Stimulated activated CD4-positive, alpha-beta T cell treated with anti-CD3 and anti-CD28 coated beads, Interleukin-2, amount 100 ng/mL, for 24 hours (primary cell): ENCODE results near the gene CERCAM.
A peak's percentile ranks its signal among the peaks of the same experiment; 100 is the strongest.
"Not testable (repeated sequence)": the region's sequence is repeated elsewhere in the genome, so short reads cannot be mapped to it uniquely, and the experiment has no call there.

ENCODE experiments used
- DNase-seq, 2 donors: peaks; one replicate each; pipeline ENCODE4 v3.0.0-alpha.2; 2020

CERCAM gene

DNA sequence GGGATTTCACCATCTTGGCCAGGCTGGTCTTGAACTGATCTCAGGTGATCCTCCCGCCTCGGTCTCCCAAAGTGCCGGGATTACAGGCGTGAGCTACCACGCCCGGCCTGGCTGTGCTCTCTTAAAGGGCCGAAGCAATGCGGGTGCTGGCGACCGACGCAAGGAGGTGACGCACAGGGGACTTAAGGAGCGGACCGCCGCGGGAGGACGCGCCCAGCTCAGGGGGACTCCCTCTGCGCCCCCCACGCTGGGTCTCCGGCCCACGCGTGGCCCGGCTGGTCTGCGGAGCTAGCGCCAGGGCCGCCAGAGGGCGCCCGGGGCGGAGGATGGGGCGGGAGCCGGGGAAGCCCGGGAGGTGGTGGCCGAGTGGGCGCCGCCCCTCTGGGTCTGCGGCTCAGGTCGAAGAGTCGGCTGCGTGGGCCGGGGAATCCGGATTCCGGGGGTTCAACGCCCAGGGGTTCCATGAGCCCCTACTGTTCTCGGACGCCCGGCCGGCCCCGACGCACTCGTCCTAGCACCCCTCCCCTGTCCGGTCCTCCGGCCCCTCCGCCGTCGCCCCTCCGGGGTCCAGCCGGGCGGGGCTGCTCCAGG, 502 bp upstream of the CERCAM start:
- DNase-seq: peak; percentile 68 to 80

DNA sequence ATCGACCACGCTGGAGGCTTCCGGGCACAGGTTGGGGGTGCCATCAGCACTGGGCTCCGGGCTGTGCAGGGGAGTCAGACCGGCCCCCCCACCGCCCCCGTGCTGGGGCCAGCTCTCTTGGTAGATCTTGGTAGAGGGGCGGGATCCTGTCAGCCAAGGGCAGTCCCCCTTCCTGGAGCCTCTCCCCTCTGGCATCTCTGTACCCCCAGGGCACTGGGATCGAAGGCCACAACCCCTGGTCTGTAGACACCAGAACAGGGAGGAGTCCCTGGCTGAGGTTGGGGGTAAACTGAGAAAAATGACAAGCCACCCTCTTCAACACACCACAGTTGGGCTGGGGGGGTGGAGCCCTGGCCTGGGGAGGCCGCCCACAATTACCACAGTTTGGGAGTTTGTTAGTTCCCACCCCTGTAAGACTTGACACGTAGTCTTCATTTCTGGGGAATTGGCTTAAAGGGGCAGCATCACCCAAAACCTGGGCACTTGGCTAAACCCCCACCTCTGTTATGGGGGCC, 882 bp downstream of the CERCAM start:
- DNase-seq: peak in 1 of 2 donors; percentile 5

DNA sequence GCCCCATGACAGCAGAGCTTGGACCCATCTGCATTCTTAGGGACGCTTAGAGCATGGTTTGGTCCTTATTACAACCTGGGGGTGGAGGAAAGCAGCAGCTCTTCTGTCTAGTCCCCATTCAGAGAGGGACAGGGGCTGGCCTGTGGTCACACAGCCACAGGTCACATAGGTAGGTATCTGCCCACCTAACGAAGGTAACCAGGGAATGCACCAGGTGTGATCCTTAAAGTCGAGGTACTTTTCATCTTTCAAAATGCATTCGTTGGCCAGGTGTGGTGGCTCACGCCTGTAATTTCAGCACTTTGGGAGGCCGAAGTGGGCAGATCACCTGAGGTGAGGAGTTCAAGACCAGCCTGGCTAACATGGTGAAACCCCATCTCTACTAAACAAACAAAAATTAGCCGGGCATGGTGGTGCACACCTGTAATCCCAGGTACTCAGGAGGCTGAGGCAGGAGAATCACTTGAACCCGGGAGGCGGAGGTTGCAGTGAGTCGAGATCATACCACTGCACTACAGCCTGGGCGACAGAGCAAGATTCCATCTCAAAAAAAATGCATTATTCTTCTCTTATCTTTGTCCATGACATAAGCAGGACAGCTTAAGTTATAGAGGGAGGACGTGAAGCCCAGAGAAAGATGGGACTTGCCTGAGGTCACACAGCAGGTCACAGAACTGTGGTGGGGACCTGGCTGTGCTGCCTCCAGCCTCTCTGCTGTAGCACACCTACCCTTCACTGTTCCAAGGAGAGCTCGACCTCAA, 1.5 kb downstream of the CERCAM start:
- not testable (repeated sequence) for DNase-seq

DNA sequence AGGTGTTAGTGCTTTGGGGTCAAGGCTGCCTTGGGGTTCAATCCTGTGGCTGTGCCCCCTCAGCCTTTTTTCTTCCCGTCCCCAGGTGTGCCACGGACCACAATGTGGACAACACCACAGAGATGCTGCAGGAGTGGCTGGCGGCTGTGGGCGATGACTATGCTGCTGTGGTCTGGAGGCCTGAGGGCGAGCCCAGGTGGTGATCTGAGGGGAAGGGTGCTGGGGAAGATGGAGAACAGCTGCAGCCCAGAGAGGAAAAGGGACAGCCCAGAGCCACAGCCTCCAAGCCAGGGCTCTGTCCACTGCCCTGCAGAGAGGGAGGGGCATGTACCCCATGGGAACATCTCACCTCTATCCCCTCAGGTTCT, 2.1 kb downstream of the CERCAM start:
- no peak for DNase-seq

DNA sequence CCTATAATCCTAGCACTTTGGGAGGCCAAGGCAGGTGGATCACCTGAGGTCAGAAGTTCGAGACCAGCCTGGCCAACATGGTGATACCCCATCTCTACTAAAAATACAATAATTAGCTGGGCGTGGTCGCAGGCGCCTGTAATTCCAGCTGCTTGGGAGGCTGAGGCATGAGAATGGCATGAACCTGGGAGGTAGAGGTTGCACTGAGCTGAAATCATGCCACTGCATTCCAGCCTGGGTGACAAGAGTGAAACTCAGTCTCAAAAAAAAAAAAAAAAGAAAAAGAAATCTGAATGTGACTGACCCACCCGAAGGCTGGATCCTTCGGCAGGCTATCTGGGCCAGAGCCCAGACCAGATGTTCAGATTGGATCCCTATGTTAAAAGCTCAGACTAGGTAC, 2.7 kb downstream of the CERCAM start:
- DNase-seq: not testable (repeated sequence)

DNA sequence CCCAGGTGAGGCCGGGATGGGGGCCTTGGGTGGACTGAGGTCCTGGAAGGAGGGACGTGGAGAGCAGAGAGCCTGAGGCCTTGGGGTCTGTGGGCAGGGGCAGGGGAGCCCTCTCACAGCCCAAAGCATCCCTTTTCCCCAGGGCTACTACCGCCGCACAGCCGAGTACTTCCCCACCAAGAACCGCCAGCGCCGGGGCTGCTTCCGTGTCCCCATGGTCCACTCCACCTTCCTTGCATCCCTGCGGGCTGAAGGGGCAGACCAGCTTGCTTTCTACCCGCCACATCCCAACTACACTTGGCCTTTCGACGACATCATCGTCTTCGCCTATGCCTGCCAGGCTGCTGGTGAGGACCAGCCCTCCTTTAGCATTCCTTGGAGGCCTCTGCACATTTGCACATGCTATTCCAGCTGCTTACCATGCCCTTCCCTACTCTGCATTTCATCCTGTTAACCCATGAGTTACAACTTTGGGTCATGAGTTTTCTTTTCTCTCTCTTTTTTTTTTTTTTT, 3.7 kb downstream of the CERCAM start:
- no peak for DNase-seq

DNA sequence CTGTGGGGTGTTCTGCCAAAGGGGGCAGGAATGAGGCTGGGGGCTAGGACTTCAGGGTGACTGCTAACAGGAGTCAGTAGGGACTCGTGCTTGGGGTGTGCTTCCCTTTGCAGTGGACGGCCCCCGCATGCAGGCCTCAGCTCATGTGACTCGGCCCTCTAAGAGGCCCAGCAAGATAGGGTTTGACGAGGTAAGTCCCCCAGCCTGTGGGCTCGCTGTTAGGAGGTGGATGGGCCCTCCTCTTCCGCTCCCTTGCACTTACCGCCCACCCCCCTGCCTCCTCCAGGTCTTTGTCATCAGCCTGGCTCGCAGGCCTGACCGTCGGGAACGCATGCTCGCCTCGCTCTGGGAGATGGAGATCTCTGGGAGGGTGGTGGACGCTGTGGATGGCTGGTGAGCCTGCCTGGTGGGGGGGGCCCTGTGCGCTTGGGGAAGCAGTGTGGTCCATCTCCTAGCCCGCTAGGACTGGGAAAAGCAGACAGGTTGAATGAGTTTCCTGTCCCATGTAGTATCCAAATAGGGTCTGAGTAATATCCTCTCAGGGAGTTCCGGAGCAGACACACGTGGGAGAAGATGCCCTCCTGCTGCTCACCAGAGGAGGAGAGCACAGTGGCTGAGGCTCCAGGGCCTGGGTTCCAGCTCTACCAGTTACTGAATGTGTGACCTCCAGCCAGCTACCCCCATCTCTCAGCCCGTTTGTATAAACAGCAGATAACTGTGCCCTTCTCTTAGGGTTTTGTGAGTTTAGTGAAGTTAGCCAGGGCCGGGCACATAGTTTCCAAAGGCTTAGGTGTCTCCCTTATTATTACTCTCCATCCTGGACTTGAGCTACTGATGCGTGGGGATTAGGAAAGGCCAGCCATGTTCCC, 8.2 kb downstream of the CERCAM start:
- DNase-seq: no peak

DNA sequence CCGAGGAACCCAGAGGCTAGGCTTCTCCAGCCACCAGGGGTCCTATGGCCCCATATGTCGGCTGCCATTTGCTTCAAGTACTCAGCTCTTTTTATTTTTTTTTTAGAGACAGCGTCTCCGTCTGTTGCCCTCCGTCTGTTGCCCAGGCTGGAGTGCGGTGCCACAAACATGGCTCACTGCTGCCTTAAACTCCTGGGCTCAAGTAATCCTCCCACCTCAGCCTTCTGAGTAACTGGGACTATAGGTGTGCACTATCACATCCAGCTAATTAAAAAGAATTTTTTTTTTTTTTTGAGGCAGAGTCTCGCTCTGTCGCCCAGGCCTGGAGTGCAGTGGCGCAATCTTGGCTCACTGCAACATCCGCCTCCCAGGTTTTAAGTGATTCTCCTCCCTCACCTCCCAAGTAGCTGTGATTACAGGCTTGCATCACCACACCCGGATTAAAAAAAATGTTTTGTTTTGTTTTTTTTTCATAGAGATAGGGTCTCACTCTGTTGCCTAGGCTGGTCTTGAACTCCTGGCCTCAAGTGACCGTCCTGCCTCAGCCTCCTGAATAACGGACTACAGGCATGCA, 8.9 kb downstream of the CERCAM start:
- DNase-seq: no peak

DNA sequence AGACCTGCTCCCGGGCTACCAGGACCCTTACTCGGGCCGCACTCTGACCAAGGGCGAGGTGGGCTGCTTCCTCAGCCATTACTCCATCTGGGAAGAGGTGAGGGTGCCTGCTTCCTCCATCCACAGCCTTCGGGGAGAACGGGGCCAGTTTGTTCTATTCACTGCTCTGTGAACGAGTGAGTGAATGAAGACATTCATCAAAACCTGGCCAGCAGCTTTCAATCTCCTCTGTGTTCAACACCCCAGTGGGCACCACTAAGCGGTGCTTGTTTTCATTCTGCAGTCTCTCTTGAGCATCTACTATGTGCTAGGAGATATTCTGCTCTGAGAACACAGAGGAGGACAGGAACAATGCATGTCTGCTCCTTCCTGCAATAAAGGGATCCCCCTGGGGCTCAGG, 10.6 kb downstream of the CERCAM start:
- no peak for DNase-seq

DNA sequence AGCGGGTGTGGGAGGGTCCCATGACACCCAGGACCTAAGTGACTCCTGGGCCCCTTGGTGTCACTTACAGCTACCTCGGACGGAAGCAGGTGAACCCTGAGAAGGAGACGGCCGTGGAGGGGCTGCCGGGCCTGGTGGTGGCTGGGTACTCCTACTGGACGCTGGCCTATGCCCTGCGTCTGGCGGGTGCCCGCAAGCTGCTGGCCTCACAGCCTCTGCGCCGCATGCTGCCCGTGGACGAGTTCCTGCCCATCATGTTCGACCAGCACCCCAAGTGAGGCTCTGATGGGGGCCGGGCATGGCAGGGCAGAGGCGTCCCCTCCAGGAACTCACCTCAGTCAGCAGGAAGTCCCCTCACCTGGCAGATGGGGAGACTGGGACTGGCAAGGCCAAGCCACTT, 13.7 kb downstream of the CERCAM start:
- DNase-seq: no peak

DNA sequence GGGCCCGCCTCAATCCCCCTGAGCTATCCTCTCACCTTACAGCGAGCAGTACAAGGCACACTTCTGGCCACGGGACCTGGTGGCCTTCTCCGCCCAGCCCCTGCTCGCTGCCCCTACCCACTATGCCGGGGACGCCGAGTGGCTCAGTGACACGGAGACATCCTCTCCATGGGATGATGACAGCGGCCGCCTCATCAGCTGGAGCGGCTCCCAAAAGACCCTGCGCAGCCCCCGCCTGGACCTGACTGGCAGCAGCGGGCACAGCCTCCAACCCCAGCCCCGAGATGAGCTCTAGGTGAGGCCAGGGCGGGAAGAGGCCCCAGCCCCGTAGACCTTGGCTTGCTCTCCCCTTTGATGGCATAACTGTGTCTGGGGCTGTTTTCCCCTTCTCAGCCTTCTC, 15.0 kb downstream of the CERCAM start:
- no peak for DNase-seq

DNA sequence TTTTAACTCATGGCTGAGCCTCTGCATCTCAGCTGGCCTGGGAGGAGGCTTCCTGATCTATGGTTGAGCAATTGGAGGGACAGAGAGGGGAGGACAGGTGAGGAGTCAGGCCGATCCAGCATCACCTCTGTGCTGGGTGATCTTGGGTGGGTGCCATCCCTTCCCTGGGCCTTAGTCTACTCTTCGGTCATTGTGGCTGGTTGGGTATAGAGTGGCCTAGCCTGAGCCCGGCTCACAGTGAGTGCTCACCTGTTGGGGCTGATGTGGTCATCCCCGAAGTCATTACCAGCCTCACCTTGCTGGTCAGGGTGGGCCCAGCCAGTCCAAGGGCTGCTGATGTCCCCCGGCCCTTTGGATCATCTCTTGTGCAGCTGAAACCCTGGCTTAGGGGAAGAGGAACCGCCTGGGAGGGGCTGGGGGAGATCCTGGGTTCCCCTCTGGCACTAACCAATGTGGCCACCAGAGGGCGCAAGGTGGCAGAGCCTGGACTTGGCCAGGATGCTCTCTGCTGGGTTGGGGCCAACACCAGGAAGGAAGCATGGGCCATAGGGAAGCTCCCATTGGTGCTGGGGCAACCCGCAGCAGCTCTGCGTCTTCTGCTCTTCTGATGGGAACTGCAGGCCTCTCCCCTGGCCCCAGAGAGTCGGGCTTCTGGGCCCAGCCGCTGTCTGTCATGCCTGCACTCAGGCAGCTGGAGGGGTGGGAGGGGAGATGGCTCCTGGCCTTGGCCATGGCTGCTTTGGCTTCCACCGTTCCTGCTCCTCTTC, 17.9 kb downstream of the CERCAM start:
- DNase-seq: peak; percentile 90 to 92

DNA sequence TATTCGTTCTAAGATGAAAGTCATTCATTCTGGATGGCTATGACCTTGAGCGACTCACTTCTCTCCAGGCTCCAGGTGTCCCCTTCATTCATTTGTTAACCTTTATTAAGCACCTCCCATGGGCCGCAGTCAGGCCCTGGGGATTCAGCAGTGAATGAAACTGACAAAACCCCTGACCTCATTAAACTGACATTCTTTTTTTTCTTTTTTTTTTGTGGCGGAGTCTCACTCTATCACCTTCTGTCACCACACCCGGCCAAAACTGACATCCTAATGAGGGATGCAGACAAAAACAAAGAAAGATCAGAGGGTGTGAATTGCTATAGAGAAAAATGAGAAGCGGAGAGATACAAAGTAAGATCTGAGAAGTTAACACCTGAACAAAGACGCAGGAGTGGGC, 18.6 kb downstream of the CERCAM start:
- DNase-seq: no peak

DNA sequence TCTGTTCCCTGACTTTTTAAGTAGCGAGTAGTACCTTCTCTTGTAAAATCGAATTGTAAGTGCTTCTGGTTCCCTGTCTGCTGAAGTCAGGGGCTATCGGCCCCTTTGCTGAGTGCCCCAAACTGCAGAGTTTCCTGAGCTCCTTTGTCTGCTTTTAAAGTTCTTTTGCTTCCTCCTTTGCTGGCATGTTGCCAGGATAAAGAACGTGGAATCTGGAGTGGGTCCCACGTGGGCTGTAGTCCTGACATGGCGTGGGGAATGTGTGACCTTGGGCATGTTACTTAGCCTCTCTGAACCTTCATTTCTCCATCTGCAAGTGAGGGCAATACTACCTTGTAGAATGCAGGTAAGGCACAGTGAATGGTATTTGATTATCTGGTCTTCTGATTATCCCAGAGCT, 21.5 kb downstream of the CERCAM start:
- no peak for DNase-seq

DNA sequence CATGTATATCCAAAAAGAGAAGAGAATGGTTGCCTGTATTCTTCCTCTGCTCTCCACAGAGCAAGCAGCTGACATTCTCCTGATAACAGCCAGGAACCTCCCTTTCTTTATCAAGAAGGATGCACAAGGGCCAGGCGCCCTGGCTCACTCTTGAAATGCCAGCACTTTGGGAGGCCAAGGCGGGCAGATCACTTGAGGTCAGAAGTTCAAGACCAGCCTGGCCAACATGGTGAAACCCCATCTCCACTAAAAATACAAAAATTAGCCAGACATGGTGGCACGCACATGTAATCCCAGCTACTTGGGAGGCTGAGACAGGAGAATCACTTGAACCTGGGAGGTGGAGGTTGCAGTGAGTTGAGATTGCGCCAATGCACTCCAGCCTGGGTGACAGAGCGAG, 25.8 kb downstream of the CERCAM start:
- not testable (repeated sequence) for DNase-seq

DNA sequence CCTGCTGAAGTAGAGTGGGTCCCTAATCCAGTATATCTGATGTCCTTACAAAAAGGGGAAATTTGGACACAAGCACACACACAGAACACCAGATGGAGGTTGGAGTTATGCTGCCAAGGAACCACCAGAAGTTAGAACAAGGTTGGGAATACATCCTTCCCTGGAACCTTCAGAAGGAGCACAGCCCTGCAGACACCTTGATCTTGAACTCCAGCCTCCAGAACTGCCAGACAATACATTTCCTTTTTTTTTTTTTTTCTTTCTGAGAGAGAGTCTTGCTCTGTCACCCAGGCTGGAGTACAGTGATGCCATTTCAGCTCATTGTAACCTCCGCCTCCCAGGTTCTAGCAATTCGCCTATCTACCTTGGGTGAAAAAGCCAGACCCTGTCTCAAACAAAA, 28.1 kb downstream of the CERCAM start:
- DNase-seq: no peak

DNA sequence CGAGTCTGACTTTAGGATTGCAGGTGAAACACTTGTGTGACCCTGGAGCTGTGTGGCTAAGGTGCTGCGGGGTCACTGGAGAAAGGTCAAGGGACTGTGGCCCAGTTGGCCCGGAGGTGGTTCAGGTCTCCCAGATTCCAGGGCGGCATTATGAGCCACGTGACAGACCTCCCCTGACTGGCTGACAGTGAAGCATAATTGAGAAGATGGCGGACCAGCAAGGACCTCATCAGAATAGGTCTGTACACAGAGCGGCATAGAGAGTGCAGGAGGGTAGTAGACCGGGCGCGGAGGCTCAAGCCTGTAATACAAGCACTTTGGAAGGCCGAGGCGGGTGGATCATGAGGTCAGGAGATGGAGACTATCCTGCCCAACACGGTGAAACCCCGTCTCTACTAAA, 34.3 kb downstream of the CERCAM start:
- DNase-seq: no peak

DNA sequence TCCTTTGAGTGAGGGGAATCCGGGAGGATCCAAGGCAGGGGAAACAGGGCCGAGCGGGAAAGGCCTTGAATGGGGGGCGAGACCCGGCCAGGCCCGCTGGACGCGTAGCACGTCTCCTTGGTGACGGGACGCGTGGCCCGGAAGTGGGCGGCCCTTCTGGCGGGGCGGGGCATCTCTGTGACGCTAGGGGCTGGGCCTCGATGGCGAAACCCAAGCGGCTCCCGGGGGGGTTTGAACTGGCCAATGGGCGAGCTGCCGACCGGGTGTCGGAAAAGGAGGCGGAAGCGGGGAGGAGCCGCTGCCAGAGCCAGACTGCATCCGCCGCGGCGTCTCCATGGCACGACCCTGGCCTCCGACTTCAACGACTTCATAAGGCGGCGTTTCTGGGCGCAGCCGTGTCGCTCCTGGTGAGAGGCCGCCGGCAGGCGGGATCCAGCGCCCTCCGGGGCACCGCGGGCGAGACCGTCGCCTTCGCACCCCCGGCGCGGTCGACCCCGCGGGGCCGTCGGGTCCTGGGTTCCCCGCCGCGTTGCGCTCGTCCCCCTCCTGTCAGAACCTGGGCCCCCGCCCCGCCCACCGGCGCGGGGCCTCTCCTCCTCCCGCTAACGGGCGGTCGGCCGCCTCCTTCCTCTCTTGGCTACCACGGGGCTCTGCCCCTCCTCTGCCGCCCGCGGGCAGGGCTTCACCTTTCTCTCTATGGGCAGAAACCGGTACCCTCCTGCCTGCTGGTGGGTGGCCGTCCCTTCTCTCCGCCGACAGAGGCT, 35.4 kb downstream of the CERCAM start, which contains the start of gene ODF2:
Gene ODF2, plus strand, starts transcription at position 158 of the 764 bp plus-strand sequence. Its CDS starts 86 bp downstream, at position 244.
- DNase-seq: peak; percentile 99

DNA sequence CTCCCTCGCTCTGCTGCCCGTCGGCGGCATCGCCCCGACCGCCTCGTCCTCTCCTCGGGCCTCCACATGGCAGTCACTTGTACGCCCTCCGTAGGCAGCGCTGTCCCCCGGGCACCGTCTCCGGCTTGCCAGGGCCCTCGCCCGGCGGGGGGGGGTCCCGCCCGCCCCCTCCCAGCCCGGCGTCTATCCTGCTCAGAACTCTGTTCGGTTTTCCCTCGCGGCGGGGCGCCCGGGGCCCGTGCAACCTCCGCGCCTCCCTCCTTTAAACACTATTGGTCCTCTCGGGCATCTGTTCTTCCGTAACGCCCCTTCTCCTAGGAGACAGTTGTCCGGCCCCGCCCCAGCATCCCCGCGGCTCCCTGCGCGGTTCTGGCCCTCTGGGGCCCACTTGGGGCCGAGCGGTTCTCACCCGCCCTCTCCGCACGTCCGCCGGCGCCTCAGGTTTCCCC, 36.0 kb downstream of the CERCAM start:
- peak; percentile 72 to 78 for DNase-seq

DNA sequence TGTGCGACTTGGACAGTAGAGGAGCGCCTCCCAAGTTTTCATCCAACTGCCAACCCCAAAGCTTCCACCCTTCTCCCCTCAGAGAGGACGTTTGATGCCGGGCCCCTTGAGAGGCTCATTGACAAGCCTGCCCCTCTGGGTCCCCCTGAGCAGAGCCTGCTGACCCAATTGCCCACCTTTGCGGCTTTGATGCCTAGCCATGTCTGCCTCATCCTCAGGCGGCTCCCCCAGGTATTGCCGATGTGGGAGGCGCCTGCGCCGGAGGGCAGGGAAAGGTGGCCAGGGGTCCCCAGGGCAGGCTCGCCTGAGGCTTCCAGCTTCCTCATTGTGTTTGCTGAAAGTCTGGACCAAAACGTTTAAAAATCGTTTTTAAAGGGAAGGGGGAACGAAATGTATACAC, 36.5 kb downstream of the CERCAM start:
- no peak for DNase-seq

DNA sequence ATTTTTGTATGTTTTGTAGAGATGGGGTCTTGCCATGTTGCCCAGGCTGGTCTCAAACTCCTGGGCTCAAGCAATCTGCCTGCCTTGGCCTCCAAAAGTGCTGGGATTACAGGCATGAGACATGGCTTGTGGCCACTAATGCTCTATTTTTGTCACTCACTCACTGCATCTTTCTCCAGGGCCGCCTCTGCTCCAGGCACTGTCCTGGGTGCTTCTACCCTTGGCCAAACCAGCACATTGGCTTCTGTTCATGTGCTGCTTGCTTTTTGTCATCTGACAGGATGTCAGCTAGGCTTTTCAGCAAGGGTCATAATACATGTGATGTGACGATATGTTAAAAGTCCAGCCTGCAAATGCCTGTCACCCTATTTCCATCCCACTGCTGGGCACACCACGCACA, 38.4 kb downstream of the CERCAM start:
- DNase-seq: no peak
